CD4-positive, alpha-beta memory T cell (primary cell): ENCODE data around the gene GIMAP5. TPM values are rescaled to one million over a fixed set of nuclear protein-coding genes. Genes with fewer than 3 reads are reported as not detected.
A peak's percentile ranks its signal among the peaks of the same experiment; 100 is the strongest.

Source experiments
- CTCF ChIA-PET: fragments of 350-600 bp; sonication (Branson Sonifier 250); formaldehyde crosslinking; loops from one replicate; lab custom pipeline; 2021; ENCODE audit warnings: inconsistent platforms; ENCODE audit not compliant: partially characterized antibody; lab: Charles Lee
- POLR2A ChIA-PET: fragments of 350-600 bp; sonication (Branson Sonifier 250); formaldehyde crosslinking; loops from one replicate; lab custom pipeline; 2021; ENCODE audit not compliant: partially characterized antibody; lab: Charles Lee
- DNase-seq, 5 donors: peaks; one replicate each; pipeline versions ENCODE4 v3.0.0 to v3.0.0-alpha.2; 2020 to 2022; ENCODE audit warnings: mixed read lengths in 1 of 5
- H3K27ac ChIP-seq: one replicate; pipeline ENCODE4 v1.7.0; 2013; ENCODE audit warnings: low read depth, low read length
- H3K27me3 ChIP-seq: 2 replicates; pipeline ENCODE4 v1.7.0; 2013; ENCODE audit warnings: mild to moderate bottlenecking, low read length, moderate library complexity; ENCODE audit not compliant: insufficient read depth
- H3K36me3 ChIP-seq: 2 replicates; pipeline ENCODE4 v1.7.0; 2013; ENCODE audit warnings: mild to moderate bottlenecking, low read length, moderate library complexity; ENCODE audit not compliant: insufficient read depth
- H3K4me1 ChIP-seq: 2 replicates; pipeline ENCODE4 v1.7.0; 2013; ENCODE audit warnings: mild to moderate bottlenecking, low read length, moderate library complexity; ENCODE audit not compliant: insufficient read depth
- H3K4me3 ChIP-seq, 2 donors: one replicate each; pipeline ENCODE4 v1.7.0; 2013; ENCODE audit warnings: low read length in 2 of 2, mild to moderate bottlenecking in 1 of 2
- H3K9me3 ChIP-seq, 2 donors: one replicate each; pipeline ENCODE4 v1.7.0; 2013; ENCODE audit warnings: low read length in 2 of 2, control low read depth in 1 of 2; ENCODE audit not compliant: control insufficient read depth in 1 of 2
- H3K27ac Mint-ChIP-seq, 7 donors: one replicate each; pipeline ENCODE4 v1.8.0; 2020 to 2021; ENCODE audit warnings: mixed read lengths in 7 of 7, mild to moderate bottlenecking in 6 of 7, inconsistent platforms in 3 of 7, moderate library complexity in 3 of 7
- H3K27me3 Mint-ChIP-seq, 2 donors: one replicate each; pipeline ENCODE4 v1.8.0; 2020 to 2021; ENCODE audit warnings: mixed read lengths in 2 of 2
- H3K36me3 Mint-ChIP-seq, 2 donors: one replicate each; pipeline ENCODE4 v1.8.0; 2020 to 2021; ENCODE audit warnings: mixed read lengths in 2 of 2, inconsistent platforms in 1 of 2, mild to moderate bottlenecking in 1 of 2
- H3K4me1 Mint-ChIP-seq, 4 donors: one replicate each; pipeline ENCODE4 v1.8.0; 2020 to 2021; ENCODE audit warnings: mixed read lengths in 4 of 4, mild to moderate bottlenecking in 1 of 4
- H3K4me3 Mint-ChIP-seq, 8 donors: one replicate each; pipeline ENCODE4 v1.8.0; 2020 to 2021; ENCODE audit warnings: mixed read lengths in 8 of 8, mild to moderate bottlenecking in 7 of 8, moderate library complexity in 6 of 8, inconsistent platforms in 3 of 8
- H3K9me3 Mint-ChIP-seq, 8 donors: one replicate each; pipeline ENCODE4 v1.8.0; 2020 to 2021; ENCODE audit warnings: mixed read lengths in 8 of 8, mild to moderate bottlenecking in 5 of 8, inconsistent platforms in 3 of 8, moderate library complexity in 1 of 8
- intact Hi-C: fragments of 100-400 bp; cut with micrococcal nuclease; formaldehyde crosslinking; loops from one replicate; pipeline ENCODE4 v1.15.1; 2023
- polyA plus RNA-seq, 2 donors: library from polyadenylated mRNA; unstranded; fragments of 300-500 nt; fragmentation: Illumina TruSeq; gene quantifications; one replicate each; pipeline ENCODE4 v1.2.3, GENCODE V29; 2021
- total RNA-seq, 2 experiments: library from RNA; stranded (reverse); gene quantifications; one replicate each; pipeline ENCODE4 v1.2.3, GENCODE V29; 2021

The GIMAP5 gene
- total and polyA plus RNA-seq, 4 experiments from 2014 or later = 296 to 679 (median 356) TPM

DNA sequence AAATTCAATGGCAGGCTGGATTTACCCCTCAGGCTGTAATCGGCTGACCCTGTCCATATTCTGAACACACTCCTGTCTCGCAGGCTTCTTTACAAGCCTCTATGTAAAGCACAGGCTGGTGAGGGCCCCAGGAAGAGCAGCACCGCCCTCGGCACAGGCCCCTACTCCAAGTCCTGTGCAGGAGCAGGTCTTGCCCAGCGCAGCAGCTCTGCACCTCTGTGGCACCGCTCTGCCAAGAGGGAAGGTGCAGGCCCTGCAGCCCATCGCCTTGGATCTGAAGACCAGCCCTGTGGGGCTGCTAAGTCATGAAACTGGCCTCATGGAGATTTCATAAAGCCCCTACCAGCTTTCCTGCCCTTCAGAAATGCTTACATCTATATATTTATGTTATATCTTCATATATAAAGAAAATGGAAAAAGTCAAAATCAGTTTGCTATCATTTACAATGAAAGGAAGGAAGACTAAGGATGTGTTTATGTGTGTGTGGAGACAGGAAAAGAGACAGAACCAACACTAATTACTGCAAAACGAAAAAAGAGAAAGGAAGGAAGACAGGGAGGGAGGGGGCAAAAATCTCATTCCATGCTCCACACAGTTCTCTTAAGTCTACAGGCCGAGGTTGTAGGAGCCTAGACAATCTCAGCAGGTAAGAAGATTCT is 53.3 kb downstream of the GIMAP5 start:
- no peak overlapping the region for H3K27ac ChIP-seq
- Mint-ChIP-seq H3K9me3 (no peaks in the 10 kb centered on the region), H3K27ac (peak overlapping the region in 1 of 7 donors; percentile 37), H3K36me3 (no peaks in the 10 kb centered on the region), H3K4me1 (no peaks in the 10 kb centered on the region), H3K27me3 (peaks cover 3 to 6% of the 10 kb centered on the region in 2 donors), H3K4me3 (no peak overlapping the region)
- H3K36me3 ChIP-seq = no peaks in the 10 kb centered on the region
- ChIA-PET POLR2A (no interaction called here), CTCF (no interaction called here)
- no peak for DNase-seq
- no peaks in the 10 kb centered on the region for H3K27me3 ChIP-seq
- intact Hi-C loops = no loop called here
- no peak overlapping the region for H3K4me3 ChIP-seq
- H3K9me3 ChIP-seq = no peaks in the 10 kb centered on the region
- no peaks in the 10 kb centered on the region for H3K4me1 ChIP-seq

GRCh38 chr7:150791304-150791703 is 54.1 kb downstream of the GIMAP5 start:
- Histone ChIP-seq H3K9me3 (no peaks in the 10 kb centered on the region), H3K27me3 (no peaks in the 10 kb centered on the region), H3K4me3 (no peak overlapping the region), H3K4me1 (no peaks in the 10 kb centered on the region), H3K27ac (no peak overlapping the region), H3K36me3 (no peaks in the 10 kb centered on the region)
- no peaks in the 10 kb centered on the region for H3K36me3 Mint-ChIP-seq
- peaks cover 8 to 12% of the 10 kb centered on the region in 2 donors for H3K27me3 Mint-ChIP-seq
- ChIA-PET POLR2A (no interaction called here), CTCF (no interaction called here)
- no peak for DNase-seq
- intact Hi-C loops = no loop called here
- no peaks in the 10 kb centered on the region for H3K4me1 Mint-ChIP-seq
- peak overlapping the region in 1 of 7 donors; percentile 6 for H3K27ac Mint-ChIP-seq
- H3K4me3 Mint-ChIP-seq = no peak overlapping the region
- peaks cover 0 to 8% (median under 1%) of the 10 kb centered on the region in 8 donors for H3K9me3 Mint-ChIP-seq

DNA sequence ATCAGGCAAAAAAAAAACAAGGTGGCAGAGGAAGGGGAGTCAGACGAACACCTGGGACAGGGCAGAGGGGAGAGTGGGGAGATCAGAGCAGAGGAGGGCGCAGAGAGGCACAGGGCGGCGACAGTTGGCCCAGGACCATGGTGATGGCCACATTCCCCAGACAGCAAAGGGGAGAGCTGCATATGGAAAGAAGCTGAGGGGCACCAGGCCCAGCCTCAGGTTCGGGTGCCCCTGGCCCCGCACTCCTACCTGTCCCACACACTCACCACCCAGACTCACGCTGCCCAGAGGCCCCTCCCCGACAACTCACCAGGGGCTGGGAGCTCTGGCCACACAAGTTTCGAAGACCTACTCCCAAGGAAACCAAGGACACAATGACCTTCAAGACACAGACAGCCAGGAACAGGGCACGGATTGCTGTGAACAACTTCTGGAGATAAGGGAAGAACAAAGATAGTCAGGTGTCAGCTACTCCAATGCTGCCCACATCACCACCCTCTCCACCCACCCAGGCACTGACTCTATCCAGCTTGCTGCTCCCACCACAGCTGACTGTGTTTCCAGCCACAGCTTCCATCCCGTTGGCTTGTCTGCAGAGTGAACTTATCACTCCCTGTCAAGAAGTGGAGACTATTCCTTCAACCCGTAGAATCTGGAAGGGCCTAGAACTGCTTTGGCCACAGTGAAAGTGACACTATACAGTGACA is 54.7 kb downstream of the GIMAP5 start:
- intact Hi-C loops = no loop called here
- Mint-ChIP-seq H3K36me3 (no peaks in the 10 kb centered on the region), H3K4me3 (no peak overlapping the region), H3K27me3 (peaks cover 9 to 13% of the 10 kb centered on the region in 2 donors), H3K4me1 (no peaks in the 10 kb centered on the region), H3K9me3 (peaks cover 0 to 9% (median under 1%) of the 10 kb centered on the region in 8 donors), H3K27ac (no peak overlapping the region)
- H3K27me3 ChIP-seq = no peaks in the 10 kb centered on the region
- CTCF ChIA-PET = no interaction called here
- no peak overlapping the region for H3K27ac ChIP-seq
- no peaks in the 10 kb centered on the region for H3K9me3 ChIP-seq
- DNase-seq = no peak
- no peaks in the 10 kb centered on the region for H3K4me1 ChIP-seq
- H3K36me3 ChIP-seq = no peaks in the 10 kb centered on the region
- POLR2A ChIA-PET = no interaction called here
- H3K4me3 ChIP-seq = no peak overlapping the region

Other genes with a start within 250 kb of the GIMAP5 start
- 100 to 1,000 TPM; 464 to 476 TPM for gene GIMAP7, start 222.5 kb upstream of the GIMAP5 start, total RNA-seq
- gene GIMAP7, start 222.5 kb upstream of the GIMAP5 start, polyA plus RNA-seq = 1,000 to 10,000 TPM in 1 of 2 donors, 100 to 1,000 TPM in 1; 557 to 1,096 TPM
- 100 to 1,000 TPM; 418 to 448 TPM for gene GIMAP4, start 170.0 kb upstream of the GIMAP5 start, total RNA-seq
- gene GIMAP4, start 170.0 kb upstream of the GIMAP5 start, polyA plus RNA-seq = 100 to 1,000 TPM; 449 to 613 TPM
- gene GIMAP6, start 105.0 kb upstream of the GIMAP5 start, total RNA-seq = 100 to 1,000 TPM; 158 to 173 TPM
- gene GIMAP6, start 105.0 kb upstream of the GIMAP5 start, polyA plus RNA-seq = 100 to 1,000 TPM; 115 to 154 TPM
- 100 to 1,000 TPM; 238 to 244 TPM for gene GIMAP2, start 51.7 kb upstream of the GIMAP5 start, total RNA-seq
- 100 to 1,000 TPM in 1 of 2 donors, 10 to 100 TPM in 1; 90.0 to 110 TPM for gene GIMAP2, start 51.7 kb upstream of the GIMAP5 start, polyA plus RNA-seq
- 10 to 100 TPM; 93.7 to 97.6 TPM for gene GIMAP1, start 20.8 kb upstream of the GIMAP5 start, total RNA-seq
- 10 to 100 TPM; 36.6 to 69.2 TPM for gene GIMAP1, start 20.8 kb upstream of the GIMAP5 start, polyA plus RNA-seq
- gene TMEM176B, start 62.9 kb downstream of the GIMAP5 start, total RNA-seq = 1 to 10 TPM; 1.6 to 2.3 TPM
- gene TMEM176B, start 62.9 kb downstream of the GIMAP5 start, polyA plus RNA-seq = not detected
- 1 to 10 TPM; 1.1 to 2.6 TPM for gene TMEM176A, start 63.4 kb downstream of the GIMAP5 start, total RNA-seq
- gene TMEM176A, start 63.4 kb downstream of the GIMAP5 start, polyA plus RNA-seq = under 1 TPM in 1 of 2 donors, not detected in 1; 0.26 TPM
- gene AOC1, start 115.1 kb downstream of the GIMAP5 start, total RNA-seq = not detected
- not detected for gene AOC1, start 115.1 kb downstream of the GIMAP5 start, polyA plus RNA-seq
- gene KCNH2, start 240.9 kb downstream of the GIMAP5 start, total RNA-seq = 1 to 10 TPM; 2.3 to 2.6 TPM
- 1 to 10 TPM; 1.8 to 2.4 TPM for gene KCNH2, start 240.9 kb downstream of the GIMAP5 start, polyA plus RNA-seq